GM15510 (cell line): ENCODE data around the gene KCNK3.

ENCODE experiments used
- POLR2A ChIP-seq: IDR thresholded peaks from 3 replicates; pipeline ENCODE4 v1.6.1; 2011; ENCODE audit warnings: borderline replicate concordance; ENCODE audit not compliant: insufficient read length; ENCODE audit errors: extremely low read depth

Gene KCNK3

DNA sequence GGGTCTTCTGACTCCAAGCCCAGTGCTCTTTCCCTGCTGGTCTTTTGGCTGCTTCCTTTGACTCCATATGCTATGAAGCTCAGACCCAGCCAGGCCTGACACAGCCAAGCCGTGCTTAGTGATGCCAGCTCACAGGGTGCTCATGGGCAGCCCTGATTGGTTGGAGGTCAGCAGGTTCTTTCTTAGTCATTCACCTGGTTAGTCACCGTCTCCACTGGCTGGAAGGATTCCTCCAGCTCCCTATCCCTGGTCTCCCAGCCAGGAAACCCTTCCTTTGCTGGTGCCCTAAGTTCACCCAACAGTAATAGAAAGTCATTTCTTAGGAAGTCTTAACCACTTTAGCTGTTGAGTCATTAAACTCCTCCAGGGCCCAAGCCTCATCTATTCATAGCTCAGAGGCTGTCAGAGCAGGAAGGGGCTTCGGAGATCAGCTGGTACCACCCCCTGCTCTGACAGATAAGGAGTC is 3.9 kb downstream of the KCNK3 start:
- TF ChIP-seq POLR2A = no peak

DNA sequence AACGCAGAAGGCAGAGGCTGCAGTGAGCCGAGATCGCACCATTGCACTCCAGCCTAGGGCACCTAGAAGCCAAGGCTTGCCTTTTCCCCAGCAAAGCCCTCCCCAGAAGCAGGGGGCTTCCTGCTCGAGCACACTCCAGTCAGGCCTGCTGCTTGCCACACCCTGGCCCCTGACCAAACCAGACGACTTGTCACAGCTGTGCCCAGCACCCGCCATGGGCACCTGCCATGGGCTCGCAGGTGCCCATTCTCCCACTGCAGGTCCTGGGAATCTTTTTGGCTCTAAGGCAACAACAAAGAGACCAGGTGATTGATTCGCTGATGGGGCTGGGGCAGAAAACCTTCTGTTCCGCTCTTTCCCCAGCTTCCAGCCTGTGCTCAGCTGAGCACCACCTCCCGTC is 4.9 kb downstream of the KCNK3 start:
- no peak for TF ChIP-seq POLR2A

- TF ChIP-seq POLR2A = no peak
These were observed 6.8 kb downstream of the KCNK3 start for GRCh38 chr2:26699295-26699694.

DNA sequence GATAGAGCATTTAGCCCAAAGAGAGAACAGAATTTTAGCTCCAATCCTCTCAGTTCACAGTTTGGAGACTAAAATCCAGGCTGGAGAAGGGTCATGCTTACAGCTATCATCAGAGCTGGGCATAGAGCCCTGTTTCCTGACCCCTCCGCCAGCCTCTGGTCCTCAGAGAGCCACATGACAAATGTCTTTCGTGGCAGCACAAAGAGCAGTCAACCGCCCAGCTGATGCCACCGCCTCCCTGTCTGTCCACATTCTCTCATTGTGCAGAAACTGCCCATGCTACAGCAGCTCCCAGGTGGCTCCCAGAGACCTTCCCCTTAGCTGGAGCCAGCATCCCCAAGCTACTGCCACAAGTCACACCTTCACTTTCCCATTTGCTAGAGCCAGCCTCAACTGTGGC is 7.6 kb downstream of the KCNK3 start:
- TF ChIP-seq POLR2A = no peak

DNA sequence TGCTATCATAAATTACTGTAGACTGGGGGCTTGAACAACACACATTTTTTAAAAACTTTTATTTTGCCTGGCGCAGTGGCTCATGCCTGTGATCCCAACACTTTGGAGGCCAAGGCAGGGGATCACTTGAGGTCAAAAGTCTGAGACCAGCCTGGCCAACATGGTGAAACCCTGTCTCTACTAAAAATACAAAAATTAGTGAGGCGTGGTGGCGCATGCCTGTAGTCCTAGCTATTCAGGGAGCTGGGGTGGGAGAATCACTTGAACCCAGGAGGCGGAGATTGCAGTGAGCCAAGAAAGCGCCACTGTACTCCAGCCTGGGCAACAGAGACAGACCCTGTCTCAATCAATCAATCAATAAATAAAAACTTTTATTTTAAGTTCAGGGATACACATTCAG is 9.1 kb downstream of the KCNK3 start:
- no peak for TF ChIP-seq POLR2A

DNA sequence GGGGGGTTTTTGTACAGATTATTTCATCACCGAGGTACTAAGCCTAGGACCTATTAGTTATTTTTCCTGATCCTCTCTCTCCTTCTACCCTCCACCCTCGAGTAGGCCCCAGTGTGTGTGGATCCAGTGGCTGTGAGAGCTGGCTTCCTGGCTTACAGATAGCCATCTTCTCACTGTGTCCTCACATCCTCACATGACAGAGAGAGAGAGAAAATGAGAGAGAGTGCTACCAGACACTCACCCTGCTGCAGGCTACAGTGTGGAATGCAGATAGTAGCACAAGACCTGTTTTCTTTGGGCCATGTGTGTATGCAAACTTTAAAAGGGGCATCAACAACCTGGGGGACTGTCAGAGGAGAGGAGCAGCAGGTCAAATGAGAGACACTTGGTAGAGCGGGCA is 9.5 kb downstream of the KCNK3 start:
- TF ChIP-seq POLR2A = no peak

DNA sequence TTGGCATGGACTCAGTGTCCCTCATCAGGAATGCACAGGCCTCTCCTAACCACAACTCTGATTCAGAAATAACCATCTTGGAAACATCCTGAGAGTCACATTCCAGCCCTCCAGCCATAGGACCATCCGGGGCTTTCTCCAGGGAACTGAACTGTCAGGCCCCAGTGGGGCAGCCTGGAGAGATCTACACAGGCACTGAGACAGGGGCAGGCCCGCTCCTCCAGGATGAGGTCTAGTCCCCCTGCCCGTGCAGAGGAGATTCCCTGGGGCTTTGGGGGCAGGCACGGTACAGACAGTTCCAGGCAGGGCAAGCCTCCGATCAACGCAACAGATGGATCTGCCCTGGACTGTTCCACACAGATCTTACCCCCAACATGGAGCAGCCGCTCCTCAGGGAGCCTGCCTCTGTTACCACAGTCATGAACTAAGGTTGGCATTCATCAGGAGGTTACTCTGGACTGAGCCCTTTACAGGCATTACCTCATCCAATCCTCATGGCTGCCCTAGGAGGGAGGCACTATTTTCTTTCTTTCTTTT is 12.0 kb downstream of the KCNK3 start:
- no peak for TF ChIP-seq POLR2A

DNA sequence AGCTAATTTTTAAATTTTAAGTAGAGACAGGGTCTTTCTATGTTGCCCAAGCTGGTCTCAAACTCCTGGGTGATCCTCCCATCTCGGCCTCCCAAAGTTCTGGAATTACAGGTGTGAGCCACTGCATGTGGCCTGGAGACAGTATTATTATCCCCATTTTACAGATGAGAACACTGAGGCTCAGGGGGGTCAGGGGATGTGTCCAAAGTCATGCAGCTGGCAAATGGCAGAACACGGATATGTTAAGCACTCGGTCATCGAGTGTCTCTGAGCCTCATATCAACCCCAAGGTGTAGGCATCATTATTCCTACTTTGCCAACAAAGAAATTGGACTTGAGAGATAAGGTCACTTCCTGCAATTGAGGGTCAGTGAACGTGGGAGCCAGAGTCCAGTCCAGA is 12.6 kb downstream of the KCNK3 start:
- TF ChIP-seq POLR2A = no peak

DNA sequence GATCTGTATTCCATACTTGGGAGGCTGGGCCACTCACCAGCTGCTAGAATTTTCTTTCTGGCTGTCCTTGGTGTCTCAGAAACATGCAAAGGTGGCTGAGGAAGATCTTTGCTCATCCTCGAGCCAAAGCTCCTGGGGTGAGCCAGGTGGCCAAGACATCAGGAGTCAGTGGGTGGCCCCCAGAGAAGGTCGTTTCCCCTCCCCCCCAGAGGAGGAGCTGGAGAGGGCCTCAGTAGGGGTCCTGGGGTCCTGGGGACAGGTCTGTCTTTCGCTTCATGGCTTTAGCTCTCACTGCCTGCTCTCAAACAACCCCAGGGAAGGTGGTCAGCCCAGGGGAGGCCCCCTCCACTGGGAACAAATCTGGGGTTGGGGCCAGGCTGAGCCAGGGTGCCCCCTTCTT is 13.6 kb downstream of the KCNK3 start:
- TF ChIP-seq POLR2A = no peak

DNA sequence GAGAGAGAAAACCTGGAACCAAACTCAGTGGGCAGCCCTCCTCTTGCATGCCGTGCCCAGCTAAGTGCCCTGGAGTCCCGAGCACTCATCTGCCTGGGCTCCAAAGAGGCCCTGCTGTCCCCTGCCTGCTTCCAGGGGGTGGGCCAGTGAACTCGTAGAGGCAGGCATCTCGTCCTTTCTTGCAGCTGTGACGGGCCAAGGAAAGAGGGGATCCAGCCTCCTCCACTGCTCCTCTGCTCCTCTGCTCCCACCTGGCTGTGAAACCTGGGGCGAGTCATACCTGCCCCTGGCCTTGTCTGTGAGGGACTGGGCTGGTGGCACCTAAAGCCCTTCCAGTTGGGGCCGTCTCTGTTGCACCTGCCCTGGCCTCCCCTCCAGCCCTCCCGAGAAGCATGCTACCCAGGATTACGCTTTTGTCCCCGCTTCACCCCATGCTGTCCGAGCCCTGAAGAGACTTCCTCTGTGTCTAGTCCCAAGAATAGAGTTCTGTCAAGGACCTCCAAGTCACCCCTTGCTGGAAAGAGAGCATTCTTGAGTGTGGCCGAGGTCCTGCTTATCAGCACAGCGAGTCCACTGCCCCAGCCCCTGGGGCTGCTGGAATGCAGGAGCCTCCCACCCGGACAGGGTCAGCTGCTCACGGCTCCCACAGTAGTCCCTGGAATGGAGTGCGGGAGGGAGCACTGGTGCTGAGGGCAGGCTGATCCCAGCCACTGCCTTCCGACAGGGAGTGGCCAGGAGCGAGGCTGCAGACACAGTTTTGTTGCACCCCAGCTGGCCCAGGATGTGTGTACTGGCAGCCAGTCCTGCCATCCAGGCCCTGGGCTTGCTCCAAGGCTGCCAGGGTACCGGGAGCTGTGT is 14.3 kb downstream of the KCNK3 start:
- no peak for TF ChIP-seq POLR2A

DNA sequence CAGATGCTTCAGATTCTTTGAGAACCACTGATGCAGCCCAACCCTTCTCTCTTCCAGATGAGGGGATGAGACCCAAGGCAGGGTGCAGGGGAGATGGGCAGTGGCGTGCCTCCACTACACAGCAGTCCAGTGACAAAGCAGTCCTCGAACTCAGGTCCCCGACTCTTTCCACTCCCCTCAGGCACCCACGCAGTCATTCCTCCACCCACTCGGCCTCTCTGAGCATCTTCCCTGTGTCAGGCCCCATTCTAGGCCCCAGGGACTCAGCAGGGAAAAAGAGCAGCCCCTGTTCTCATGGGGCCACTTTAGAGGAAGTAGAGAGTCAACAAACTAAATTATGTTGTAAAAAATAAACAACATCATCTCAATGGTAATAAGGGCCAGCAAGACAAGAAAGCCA is 15.2 kb downstream of the KCNK3 start:
- TF ChIP-seq POLR2A = no peak

DNA sequence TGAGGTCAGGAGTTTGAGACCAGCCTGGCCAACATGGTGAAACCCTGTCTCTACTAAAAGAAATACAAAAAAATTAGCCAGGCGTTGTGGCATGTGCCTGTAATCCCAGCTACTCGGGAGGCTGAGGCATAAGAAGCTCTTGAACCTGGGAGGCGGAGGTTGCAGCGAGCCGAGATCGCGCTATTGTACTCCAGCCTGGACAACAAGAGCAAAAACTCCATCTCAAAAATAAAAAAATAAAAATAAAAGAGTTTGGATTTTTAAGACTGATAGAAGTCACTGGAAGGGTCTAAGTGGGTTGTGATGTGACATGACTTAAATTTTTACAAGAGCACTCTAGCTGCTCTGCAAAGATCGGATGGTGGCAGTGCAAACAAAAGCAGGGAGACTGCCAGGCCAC is 15.9 kb downstream of the KCNK3 start:
- no peak for TF ChIP-seq POLR2A

- TF ChIP-seq POLR2A = no peak
These were observed 17.0 kb downstream of the KCNK3 start for GRCh38 chr2:26709323-26710110.

DNA sequence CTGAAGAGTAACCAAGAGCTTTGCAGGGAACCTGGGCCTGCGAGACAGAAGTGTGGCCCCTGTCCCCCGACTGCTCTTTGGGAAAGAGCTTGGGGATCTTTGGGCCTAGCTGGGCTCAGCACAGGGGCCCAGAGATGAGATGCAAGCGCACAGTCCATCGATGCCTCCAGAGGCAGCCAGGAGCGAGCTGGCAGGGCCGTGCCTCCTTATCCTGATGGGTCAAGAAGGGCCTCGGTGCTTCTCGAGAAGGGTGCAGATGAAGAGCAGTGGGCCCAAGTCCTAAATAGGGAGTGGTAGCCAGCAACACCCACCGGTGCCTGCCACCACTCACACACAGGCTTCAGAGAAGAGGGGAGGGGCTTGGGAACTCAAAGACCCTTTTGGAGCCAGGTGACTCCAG is 17.6 kb downstream of the KCNK3 start:
- no peak for TF ChIP-seq POLR2A

DNA sequence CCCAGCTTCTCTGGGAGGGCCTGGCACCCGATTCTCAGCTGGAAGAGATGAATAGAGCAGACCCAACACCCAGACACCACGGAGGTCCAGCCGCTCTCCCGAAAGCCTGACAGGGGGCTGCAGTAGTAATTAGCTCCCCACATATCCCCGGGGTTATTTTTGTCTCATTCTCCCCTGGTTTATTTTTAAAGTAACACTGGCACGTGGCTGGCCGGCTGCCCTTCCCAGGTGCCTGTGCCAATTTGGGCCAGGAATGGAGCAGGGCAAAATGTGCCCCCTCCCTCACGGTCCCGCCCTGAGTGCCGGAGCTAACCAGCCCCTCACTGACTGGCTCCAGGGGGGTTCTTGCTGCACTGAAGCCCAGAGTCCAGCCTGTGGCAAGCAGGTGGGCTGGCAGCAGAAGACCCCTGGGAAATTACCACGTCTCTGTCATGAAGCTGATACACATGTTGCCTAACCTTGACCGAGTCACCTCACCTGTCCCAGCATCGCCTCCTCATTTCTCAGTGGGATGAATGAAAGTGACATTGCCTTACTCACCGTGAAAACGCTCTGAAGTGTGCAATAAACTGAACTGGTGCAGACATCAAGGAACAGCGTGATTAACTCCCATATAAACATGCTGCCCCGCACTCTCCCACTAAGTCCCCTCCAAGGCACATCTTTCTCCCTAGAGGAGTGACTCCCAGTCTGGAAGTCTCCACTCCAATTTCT is 18.4 kb downstream of the KCNK3 start:
- TF ChIP-seq POLR2A = no peak
